ENCODE data around the gene TIMM22.
"Not testable (repeated sequence)": the region's sequence is repeated elsewhere in the genome, so short reads cannot be mapped to it uniquely, and the experiment has no call there.

The TIMM22 gene

GRCh38 chr17:973053-973452 is 23.9 kb upstream of the TIMM22 start:
- no peak for DNase-seq

DNA sequence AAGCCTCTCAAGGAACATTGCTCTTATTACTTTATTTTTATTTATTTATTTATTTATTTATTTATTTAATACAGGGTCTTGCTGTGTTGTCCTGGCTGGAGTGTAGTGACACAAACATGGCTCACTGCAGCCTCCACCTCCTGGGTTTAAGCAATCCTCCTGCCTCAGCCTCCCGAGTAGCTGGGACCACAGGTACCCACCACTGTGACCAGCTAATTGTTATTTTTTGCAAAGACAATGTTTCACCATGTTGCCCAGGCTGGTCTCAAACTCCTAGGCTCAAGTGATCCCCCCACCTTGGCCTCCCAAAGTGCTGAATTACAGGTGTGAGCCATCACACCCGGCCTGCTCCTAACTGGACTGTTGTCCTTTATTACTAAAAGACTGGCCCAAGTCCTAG is 22.2 kb upstream of the TIMM22 start:
- DNase-seq: not testable (repeated sequence)

DNA sequence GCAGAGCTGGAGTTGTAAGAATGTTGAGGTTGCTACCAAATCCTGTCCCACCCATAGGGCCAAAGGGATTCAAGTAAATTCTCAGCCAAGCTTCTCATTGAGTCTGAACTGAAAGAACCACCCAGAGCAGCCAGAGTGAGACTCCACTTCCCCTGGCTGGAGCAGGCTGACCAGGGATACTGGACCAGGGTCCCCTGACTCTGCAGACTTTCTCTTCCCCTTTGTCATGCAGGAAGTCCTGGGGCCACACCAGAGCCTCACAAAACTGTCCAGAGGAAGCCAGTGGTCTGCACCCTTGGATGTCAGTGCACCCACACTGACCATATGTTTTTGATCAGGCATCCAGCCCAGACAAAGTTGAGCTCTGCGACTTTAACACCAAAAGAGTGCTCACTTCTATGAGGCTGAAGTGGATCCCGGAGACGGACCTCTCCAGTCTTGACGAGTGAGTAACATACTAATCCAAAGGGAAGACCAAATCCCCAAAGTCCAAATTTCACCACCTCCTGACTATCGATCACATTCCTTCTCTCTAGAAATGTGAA is 21.5 kb upstream of the TIMM22 start:
- DNase-seq: no peak

- DNase-seq: no peak
These were observed 20.6 kb upstream of the TIMM22 start for GRCh38 chr17:976312-976711.

- no peak for DNase-seq
These were observed 19.8 kb upstream of the TIMM22 start for GRCh38 chr17:977166-977565.

DNA sequence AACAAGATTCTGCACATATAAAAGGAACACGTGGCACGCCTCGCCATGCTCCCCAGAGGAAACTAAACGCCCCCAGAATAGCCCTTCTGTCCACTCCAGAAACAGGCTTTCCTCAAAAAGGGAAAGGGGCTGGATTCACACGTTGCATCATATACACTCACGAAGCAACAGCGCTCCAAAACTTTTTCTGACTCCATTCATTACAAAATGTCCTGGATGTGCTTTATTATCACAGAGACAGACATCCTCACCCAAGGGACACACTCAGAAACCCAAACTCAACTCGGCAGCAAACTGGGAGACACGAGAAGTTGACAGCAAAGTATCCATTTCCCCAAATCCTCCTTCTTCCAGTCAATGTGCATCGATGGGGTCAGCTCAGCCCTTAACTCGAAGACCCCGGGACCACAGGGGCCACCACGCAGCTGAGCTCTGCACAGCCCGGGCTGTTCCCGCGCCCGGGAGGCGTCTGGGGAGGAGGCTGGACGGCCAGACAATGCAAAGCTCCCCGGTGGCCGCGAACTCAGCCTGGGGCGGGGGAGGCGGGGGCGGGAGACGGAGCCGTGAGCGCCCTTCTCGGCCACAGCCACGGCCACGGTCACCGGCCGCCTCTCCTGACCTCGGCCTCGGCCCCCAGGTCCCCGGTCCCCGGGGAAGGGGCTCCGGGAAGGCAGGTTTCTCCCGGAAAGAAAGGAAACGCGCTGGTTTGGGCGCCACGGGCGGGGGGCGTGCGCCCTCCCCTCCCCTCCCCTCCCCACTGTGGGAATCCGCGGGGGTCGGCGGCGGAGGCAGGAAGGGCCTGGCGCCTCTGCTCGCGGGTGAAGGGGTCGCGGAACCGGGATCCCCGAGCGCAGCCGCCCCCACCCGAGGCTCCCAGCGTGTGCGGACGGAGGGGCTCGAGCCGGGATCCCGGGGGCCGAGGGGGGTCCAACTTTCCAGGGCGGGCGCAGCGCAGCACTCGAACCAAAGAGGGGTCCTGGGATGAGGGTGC is 18.5 kb upstream of the TIMM22 start:
- DNase-seq: no peak

- DNase-seq: no peak
These were observed 17.8 kb upstream of the TIMM22 start for GRCh38 chr17:979212-979538.

DNA sequence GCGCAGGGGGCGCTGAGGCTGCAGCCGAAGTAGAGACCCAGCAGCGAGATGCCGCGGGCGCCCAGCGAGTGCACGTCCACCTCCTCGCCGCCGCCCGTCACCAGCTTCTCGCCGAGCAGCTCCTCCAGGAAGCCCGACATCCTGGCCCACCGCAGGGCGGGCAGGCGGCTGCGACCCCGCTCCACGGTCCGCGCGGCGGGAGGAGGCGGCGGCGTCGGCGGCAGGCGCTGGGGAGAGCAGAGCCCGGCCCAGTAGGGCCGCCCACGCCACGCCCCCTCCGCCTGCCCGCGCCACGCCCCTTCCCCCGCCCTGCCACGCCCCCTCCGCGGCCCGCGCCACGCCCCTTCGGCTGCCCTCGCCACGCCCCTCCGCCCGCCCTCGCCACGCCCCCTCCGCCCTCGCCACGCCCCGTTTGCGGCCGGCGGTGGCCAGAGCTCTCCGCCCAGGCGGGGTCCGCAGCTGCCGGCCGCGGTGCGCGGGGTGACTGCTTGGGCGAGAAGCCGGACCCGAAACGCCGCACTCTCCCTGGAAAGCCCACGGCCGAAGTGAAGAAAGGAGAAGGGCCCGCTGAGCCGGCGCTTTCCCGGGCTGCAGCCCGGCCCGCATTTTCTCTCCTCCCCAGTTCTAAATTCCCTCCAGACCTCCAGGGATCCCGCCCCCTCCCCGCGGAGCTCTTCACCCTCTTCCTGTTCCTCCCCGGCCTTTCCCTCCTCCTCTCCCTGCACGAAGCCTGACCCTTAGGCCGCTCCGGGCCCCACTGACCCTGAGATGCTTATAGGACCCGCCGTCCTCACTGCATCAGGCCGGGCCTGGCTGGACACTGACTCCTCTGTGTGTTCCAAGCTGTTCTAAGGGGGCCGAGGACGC is 17.2 kb upstream of the TIMM22 start, which contains the start of gene NXN:
Gene NXN (minus strand): TSS at position 238 of the 867 bp plus-strand sequence.
- peak; percentile 40 for DNase-seq

DNA sequence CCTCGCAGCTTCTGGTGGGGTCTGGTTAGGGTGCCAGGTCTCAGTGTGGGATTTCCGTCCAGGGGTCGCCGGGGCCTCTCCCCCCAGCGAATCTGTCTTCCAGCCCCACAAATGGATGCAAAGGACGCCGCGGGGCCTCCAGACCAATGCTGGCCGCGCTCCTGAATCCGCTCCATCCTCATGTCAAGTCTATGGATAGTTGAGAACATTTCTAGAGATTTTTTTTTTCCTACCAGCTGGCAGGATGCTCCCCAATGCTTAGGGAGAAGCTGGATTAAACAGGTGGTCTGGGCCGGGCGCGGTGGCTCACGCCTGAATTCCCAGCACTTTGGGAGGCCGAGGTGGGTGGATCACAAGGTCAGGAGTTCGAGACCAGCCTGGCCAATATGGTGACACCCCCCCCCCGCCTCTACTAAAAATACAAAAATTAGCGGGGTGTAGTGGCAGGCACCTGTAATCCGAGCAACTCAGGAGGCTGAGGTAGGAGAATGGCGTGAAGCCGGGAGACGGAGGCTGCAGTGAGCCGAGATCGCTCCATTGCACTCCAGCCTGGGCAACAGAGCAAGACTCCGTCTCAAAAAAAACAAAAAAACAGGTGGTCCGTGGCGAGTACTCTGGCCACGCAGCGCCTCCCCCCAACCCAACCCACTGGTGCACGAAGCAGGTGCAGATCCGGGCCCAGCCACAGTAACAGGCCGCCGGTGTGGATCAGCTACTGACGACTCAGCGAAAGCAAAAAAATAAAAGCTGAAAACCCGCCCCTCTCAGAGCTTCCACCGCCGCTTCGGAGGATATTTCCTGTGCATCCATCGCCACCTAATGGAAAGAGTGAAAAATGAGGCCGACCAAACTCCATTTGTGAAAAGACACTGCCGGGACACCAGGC is 16.3 kb upstream of the TIMM22 start:
- peak; percentile 72 for DNase-seq

GRCh38 chr17:981292-981658 is 15.7 kb upstream of the TIMM22 start:
- DNase-seq: no peak

DNA sequence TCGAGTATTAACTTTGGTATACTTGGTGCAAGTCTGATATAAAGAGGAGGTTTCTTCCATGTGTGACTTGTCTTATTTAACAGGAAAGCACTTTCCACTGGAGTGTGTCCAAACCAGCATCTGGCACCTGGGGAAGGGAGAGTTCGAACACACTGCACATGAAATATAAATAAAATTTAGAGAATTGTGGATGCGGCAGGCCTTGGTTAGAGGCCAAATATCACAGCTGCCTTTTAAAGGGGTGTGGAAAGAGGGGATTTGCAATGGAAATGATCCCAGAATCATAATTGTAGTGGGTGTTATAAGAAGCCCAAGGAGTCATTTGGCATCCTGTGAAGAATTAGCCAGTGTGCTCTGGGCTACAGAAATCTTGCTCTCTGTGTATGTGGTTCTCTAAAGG is 13.0 kb upstream of the TIMM22 start:
- no peak for DNase-seq

DNA sequence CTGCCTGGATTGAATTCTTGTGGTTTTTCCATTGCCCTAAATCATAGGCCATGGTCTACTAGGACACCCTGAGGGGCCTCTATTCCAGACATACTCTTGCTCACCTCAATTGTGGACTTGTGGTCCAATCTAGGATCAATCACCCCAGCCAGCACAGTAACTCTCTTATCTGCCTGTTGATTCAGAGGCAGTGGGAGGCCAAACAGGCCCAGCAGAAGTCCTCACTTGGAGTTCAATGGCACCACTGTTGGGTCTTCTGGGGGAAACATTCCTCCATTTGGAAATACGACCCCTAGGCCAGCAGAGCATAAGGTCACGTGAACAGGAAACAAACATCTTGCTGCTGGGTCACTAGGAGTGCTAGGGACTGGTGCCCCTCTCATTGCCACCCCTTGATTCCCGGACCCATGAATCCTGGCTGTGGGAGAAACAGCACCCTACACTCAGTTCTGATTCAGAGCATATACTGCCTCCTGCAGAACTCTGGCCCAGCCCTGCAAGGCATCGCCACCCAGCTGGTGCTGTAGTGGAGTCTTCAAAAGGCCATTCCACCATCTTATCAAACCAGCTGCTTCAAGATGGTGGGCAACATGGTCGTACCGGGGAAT is 10.5 kb upstream of the TIMM22 start:
- DNase-seq: no peak

DNA sequence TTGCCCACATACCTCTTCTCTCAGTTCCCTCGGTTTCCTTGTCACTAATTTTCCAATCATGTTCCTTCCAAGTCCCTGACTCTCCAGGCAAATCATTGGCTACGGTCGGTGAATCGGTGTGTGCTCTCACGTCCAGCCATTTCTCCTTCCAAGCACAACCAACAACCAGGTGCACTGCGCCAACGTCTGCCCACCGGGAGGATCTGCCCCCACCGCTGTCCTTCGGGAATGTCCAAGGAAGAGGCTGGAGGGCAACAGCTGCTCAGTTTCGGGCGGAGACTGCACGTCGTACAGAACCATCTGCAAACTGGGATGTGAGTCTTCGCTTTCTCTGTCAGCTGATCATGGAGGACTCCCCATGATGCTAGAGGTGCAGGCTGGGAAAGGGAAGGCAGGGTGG is 9.0 kb upstream of the TIMM22 start:
- no peak for DNase-seq

- DNase-seq: no peak
These were observed 8.4 kb upstream of the TIMM22 start for GRCh38 chr17:988561-988960.

DNA sequence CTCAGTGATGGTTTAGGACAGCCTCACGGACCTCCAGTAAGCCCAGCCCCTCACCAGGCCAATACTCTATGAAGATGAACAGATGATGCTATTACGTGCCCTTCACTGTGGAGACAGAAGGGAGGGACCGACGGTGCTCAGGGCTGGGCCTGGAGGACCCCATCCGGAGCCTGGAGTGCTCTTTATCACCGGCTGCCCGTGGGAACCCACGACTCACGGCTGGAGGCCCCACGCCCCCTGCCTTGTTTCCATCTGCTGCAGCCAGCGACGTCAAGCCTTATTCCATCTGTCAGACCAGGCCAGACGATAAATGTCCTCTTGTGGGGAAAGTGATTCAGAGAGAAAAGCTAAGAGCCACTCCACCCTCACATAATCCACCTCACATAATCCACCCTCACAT is 4.0 kb upstream of the TIMM22 start:
- DNase-seq: no peak

DNA sequence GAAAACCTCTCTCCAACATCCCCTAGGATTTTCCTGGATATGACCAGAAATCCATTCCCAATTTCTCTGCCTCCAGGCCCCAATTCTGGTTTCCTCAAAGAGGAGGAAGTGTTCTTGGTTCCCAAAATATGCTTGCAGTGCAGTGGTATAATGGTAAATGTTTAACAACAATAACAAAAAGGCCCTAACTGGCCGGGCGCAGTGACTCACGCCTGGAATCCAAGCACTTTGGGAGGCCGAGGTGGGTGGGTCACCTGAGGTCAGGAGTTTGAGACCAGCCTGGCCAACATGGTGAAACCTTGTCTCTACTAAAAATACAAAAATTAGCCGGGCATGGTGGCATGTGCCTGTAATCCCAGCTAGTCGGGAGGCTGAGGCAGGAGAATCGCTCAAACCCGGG is 1.6 kb upstream of the TIMM22 start:
- DNase-seq: not testable (repeated sequence)

DNA sequence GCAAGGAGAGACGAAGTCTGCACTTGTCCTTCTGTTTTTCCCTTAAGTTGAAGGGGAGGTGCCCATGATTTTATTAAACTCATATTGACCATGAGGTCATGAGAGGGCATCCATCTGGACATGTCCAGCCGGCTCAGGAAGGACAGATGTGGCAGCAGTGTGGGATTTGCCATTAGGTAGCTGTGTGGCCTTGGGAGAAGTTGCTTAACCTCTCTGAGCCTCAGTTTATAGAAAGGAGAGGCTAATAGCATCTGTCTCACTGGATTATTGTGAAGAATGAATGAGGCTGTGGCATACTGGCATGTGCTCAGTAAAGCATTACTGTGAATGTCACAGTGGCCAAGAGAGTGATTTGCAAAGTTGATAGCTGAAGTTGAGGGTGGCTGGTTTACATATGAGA is 1.2 kb downstream of the TIMM22 start:
- no peak for DNase-seq

DNA sequence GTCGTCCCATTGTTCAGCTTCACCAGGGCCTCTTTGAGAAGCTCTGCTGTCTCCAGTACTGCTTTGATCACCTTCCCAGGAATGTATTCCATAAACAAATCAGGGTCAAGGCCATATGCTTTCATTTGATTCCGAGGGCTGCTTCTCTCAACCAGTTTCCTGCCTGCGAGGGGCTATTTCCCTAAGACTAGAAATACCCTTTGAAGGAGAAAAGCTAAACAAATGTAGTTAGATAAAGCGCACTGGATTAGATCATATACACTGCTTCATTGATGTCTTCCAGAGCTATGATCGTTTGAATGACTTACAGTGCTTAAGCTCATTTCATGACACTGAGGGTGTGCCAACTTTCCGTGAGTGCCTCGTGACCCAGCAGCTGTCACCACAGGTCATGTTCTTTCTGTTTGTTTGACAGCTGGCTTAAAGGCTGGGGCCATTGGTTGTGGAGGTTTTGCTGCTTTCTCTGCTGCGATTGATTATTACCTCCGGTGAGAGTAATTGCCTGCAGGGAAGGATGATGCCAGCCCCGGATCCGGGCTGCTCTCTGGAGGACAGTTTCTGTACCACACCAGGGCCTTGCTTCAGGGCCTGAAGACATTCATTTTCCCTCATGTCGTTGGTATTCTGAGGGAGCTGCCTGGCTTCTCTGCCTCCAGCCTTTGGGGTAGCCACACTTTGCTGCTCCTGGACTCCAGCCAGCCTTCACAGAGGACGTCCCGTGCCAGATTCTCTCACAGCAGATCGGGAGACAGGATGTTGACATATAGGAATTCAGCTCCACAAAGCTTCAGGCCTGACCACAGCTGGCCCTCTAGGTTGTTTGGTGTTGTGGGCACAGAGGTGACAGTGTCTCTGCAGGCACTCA is 3.9 kb downstream of the TIMM22 start:
- DNase-seq: no peak

- no peak for DNase-seq
These were observed 4.9 kb downstream of the TIMM22 start for GRCh38 chr17:1001640-1002411.

DNA sequence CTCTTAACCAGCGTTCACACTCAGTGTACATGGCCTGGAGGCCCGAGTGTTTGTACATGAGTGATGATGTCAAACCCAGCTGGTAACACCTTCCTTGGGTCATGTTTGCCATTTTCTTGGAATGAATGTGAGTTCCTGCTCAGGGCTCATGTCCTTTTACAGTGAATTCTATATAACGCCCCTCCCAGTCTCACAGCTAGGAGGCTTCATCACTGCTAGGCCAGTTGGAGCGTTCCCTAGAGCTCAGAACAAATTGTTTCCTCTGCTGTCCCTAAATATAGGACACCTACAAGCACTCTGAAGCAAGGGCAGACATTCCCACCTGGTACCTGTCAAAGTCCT is 5.5 kb downstream of the TIMM22 start:
- no peak for DNase-seq

Data from COR-L47 (cell line).